Loucy (cell line): ENCODE results near the gene EFCAB12.

Source experiments
- H2AFZ ChIP-seq: fragments of 200-600 bp; sonication (generic); 2 replicates; pipeline ENCODE4 v1.6.0; 2016; ENCODE audit warnings: antibody characterized with exemption, mild to moderate bottlenecking, low read length, moderate library complexity
- H3F3A ChIP-seq: fragments of 200-600 bp; 2 replicates; pipeline ENCODE4 v1.6.0; 2016; ENCODE audit warnings: antibody characterized with exemption, low read depth, mild to moderate bottlenecking
- H3K27me3 ChIP-seq: fragments of 200-600 bp; sonication (generic); 2 replicates; pipeline ENCODE4 v1.6.1; 2014; ENCODE audit warnings: low read length, mild to moderate bottlenecking; ENCODE audit not compliant: insufficient read depth, poor library complexity, severe bottlenecking
- H3K36me3 ChIP-seq: fragments of 200-600 bp; sonication (generic); 2 replicates; pipeline ENCODE4 v1.6.1; 2016; ENCODE audit warnings: low read length; ENCODE audit not compliant: insufficient read depth
- H3K4me1 ChIP-seq: fragments of 200-600 bp; sonication (generic); 2 replicates; pipeline ENCODE4 v1.5.1; 2014; ENCODE audit warnings: low read length, mild to moderate bottlenecking; ENCODE audit not compliant: insufficient read depth, poor library complexity, severe bottlenecking
- H3K4me2 ChIP-seq: fragments of 200-600 bp; sonication (generic); 2 replicates; pipeline ENCODE4 v1.6.0; 2014; ENCODE audit warnings: antibody characterized with exemption, low read length, low read depth, mild to moderate bottlenecking; ENCODE audit not compliant: poor library complexity, severe bottlenecking
- H3K4me3 ChIP-seq: fragments of 200-600 bp; sonication (generic); 2 replicates; pipeline ENCODE4 v1.5.1; 2014; ENCODE audit warnings: low read length, mild to moderate bottlenecking, mixed read lengths; ENCODE audit not compliant: poor library complexity, severe bottlenecking
- H3K79me2 ChIP-seq: fragments of 200-600 bp; sonication (generic); 2 replicates; pipeline ENCODE4 v1.6.1; 2014; ENCODE audit warnings: low read length; ENCODE audit not compliant: insufficient read depth
- H3K9ac ChIP-seq: fragments of 200-600 bp; sonication (generic); 2 replicates; pipeline ENCODE4 v1.6.0; 2014; ENCODE audit warnings: mild to moderate bottlenecking, low read depth, low read length, moderate library complexity; ENCODE audit not compliant: poor library complexity, severe bottlenecking
- H3K9me2 ChIP-seq: fragments of 200-600 bp; sonication (generic); replicated peaks from 2 replicates; pipeline ENCODE4 v1.6.1; 2016; ENCODE audit warnings: low read depth, low read length, mixed read lengths
- H3K9me3 ChIP-seq: fragments of 200-600 bp; sonication (generic); 2 replicates; pipeline ENCODE4 v1.6.1; 2014; ENCODE audit warnings: mild to moderate bottlenecking, antibody characterized with exemption, low read length, low read depth; ENCODE audit not compliant: insufficient read depth
- H4K20me1 ChIP-seq: fragments of 200-600 bp; sonication (generic); 2 replicates; pipeline ENCODE4 v1.6.0; 2014; ENCODE audit warnings: antibody characterized with exemption, low read length, mild to moderate bottlenecking; ENCODE audit not compliant: insufficient read depth, poor library complexity, severe bottlenecking
- CTCF ChIP-seq: fragments of 200-600 bp; sonication (generic); conservative IDR thresholded peaks from 2 replicates; pipeline ENCODE4 v1.5.1; 2014; ENCODE audit warnings: mild to moderate bottlenecking, antibody characterized with exemption, low read length
- EZH2phosphoT487 ChIP-seq: fragments of 200-600 bp; IDR thresholded peaks from 2 replicates; pipeline ENCODE4 v1.6.1; 2018; ENCODE audit warnings: antibody characterized with exemption, mild to moderate bottlenecking, moderate library complexity, borderline replicate concordance

The EFCAB12 gene

GRCh38 chr3:129410971-129411370 lies 17.5 kb downstream of the EFCAB12 start:
- no peaks in the 10 kb centered on the region for H3F3A ChIP-seq
- TF ChIP-seq CTCF: no peak
- no peak for TF ChIP-seq EZH2phosphoT487
- H3K9me2 ChIP-seq: no peaks in the 10 kb centered on the region
- no peaks in the 10 kb centered on the region for H4K20me1 ChIP-seq
- no peak overlapping the region for H2AFZ ChIP-seq
- H3K36me3 ChIP-seq: no peaks in the 10 kb centered on the region
- no peaks in the 10 kb centered on the region for H3K9me3 ChIP-seq
- no peaks in the 10 kb centered on the region for H3K27me3 ChIP-seq
- H3K79me2 ChIP-seq: no peaks in the 10 kb centered on the region
- no peak overlapping the region for H3K4me3 ChIP-seq
- no peaks in the 10 kb centered on the region for H3K4me1 ChIP-seq
- H3K4me2 ChIP-seq: no peak overlapping the region
- H3K9ac ChIP-seq: no peak overlapping the region

GRCh38 chr3:129409541-129409940 lies 18.9 kb downstream of the EFCAB12 start:
- Histone ChIP-seq H3K9ac (no peak overlapping the region), H3K36me3 (no peaks in the 10 kb centered on the region), H3K9me3 (no peaks in the 10 kb centered on the region), H3K4me3 (no peak overlapping the region), H3K27me3 (no peaks in the 10 kb centered on the region), H3K79me2 (no peaks in the 10 kb centered on the region), H3K4me2 (no peak overlapping the region), H3F3A (no peaks in the 10 kb centered on the region), H3K9me2 (no peaks in the 10 kb centered on the region), H2AFZ (no peak overlapping the region), H4K20me1 (no peaks in the 10 kb centered on the region), H3K4me1 (no peaks in the 10 kb centered on the region)
- TF ChIP-seq CTCF (no peak), EZH2phosphoT487 (no peak)

- Histone ChIP-seq H3K79me2 (no peaks in the 10 kb centered on the region), H4K20me1 (no peaks in the 10 kb centered on the region), H3K4me3 (no peak overlapping the region), H3F3A (no peaks in the 10 kb centered on the region), H3K9ac (no peak overlapping the region), H3K4me1 (peaks cover 3% of the 10 kb centered on the region), H3K36me3 (no peaks in the 10 kb centered on the region), H3K4me2 (no peak overlapping the region), H3K27me3 (no peaks in the 10 kb centered on the region), H3K9me2 (no peaks in the 10 kb centered on the region), H3K9me3 (no peaks in the 10 kb centered on the region), H2AFZ (no peak overlapping the region)
- TF ChIP-seq EZH2phosphoT487: no peak
- no peak for TF ChIP-seq CTCF
Observed at GRCh38 chr3:129404610-129405009, 23.8 kb downstream of the EFCAB12 start.
